ENCODE results near the gene RABL6. TPM values are rescaled to one million over a fixed set of nuclear protein-coding genes. Genes with fewer than 3 reads are reported as not detected.
"Not testable (repeated sequence)": the region's sequence is repeated elsewhere in the genome, so short reads cannot be mapped to it uniquely, and the experiment has no call there.

RABL6 gene
- total RNA-seq, 2 experiments from 2014 or later = 113 to 133 TPM

DNA sequence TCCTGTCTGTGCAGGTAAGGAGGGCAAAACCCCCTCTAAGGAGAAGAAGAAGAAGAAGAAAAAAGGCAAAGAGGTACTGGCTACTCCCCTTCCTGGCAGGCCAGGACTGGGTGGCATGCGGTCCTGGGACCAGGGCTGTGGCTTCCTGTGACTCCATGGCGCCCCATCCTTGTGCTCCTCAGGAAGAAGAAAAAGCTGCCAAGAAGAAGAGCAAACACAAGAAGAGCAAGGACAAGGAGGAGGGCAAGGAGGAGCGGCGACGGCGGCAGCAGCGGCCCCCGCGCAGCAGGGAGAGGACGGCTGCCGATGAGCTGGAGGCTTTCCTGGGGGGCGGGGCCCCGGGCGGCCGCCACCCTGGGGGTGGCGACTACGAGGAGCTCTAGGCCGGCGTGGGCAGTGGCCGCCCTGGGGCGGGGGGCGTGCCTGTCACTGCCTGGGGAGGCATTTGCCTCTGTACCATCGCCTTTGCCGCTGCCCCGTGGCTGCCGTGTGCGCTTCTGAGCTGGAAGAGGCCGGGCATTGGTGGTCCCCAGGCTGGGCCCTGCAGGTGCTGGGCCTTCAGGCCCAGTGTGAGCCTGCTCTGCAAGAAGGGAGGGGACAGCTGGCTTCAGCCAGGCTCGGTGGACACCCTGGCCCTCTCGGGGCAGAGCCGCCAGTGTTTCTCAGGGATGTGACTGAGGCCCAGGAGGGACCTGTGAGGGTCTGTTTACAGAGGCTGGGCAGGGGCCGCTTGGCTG, 32.6 kb downstream of the RABL6 start:
- Histone ChIP-seq H3K79me2 (ENCODE audit: insufficient read depth, low read depth, low read length) (no peaks in the 10 kb centered on the region), H3K36me3 (ENCODE audit: insufficient read depth, low read length) (peaks cover 45% of the 10 kb centered on the region), H3K9me3 (ENCODE audit: low read length) (no peaks in the 10 kb centered on the region), H4K20me1 (ENCODE audit: insufficient read depth, low read length) (no peaks in the 10 kb centered on the region), H3K4me3 (ENCODE audit: low read depth, low read length, poor library complexity, severe bottlenecking) (no peak overlapping the region), H3K9me2 (ENCODE audit: insufficient read depth, low read length) (no peaks in the 10 kb centered on the region), H3K27ac (ENCODE audit: low read depth, low read length, poor library complexity, severe bottlenecking) (no peak overlapping the region), H3K4me2 (ENCODE audit: low read length) (no peak overlapping the region), H2AFZ (ENCODE audit: low read length) (no peak overlapping the region), H3K4me1 (ENCODE audit: insufficient read depth, low read length, poor library complexity, severe bottlenecking) (peaks cover 22% of the 10 kb centered on the region)
- intact Hi-C loops (cut with micrococcal nuclease; ENCODE audit: unreplicated experiment) = no loop called here
- ChIA-PET CTCF (ENCODE audit: unreplicated experiment) (no interaction called here), POLR2A (no interaction called here)
- TF ChIP-seq, protein P1, sequence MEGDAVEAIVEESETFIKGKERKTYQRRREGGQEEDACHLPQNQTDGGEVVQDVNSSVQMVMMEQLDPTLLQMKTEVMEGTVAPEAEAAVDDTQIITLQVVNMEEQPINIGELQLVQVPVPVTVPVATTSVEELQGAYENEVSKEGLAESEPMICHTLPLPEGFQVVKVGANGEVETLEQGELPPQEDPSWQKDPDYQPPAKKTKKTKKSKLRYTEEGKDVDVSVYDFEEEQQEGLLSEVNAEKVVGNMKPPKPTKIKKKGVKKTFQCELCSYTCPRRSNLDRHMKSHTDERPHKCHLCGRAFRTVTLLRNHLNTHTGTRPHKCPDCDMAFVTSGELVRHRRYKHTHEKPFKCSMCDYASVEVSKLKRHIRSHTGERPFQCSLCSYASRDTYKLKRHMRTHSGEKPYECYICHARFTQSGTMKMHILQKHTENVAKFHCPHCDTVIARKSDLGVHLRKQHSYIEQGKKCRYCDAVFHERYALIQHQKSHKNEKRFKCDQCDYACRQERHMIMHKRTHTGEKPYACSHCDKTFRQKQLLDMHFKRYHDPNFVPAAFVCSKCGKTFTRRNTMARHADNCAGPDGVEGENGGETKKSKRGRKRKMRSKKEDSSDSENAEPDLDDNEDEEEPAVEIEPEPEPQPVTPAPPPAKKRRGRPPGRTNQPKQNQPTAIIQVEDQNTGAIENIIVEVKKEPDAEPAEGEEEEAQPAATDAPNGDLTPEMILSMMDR (conservative IDR thresholded peaks at IDR 0.05; ENCODE audit: low read length) = no peak
- no peak for TF ChIP-seq EZH2phosphoT487 (IDR thresholded peaks at IDR 0.05; ENCODE audit: borderline replicate concordance, low read depth, low read length)
- no peak for DNase-seq (ENCODE audit: low spot score)
- BruUV-seq (replicated peaks) = TSS peak; percentile 96

DNA sequence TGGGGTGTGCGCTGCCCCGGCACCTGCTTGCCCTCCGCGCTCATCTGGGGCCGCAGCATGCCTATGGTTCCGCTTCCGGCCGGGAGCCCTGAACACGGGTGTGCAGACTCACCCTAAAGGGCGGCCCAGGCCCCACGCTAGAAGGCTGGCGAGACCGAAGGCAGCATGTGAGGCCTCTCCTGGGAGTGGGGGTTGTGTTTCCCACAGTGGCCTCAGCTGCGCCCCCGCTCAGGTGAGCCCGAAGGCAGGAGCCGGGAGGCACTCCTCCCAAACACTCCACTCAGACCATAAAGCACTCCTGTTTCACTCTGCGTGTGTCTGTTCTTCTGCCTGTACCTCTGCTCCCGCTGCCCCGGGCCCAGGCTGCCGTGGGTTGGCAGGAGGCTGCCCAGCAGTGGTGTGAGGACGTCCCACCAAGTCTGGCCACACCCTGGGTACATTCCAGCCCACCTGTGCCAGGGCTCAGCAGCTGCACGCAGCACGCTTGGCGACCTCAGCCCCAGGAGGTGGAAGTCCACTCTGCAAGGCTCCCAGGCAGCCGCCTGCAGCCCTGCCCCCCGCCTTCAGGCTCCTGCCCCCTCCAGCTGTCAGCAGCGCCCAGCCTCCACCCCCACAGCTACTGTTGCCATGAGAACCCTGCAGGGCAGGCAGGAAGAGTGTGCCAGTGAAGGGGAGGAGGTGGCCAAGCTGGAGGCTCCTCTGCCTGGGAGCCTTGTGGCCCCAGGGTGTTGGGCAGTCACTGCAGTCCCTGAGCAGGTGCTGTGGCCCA, 33.3 kb downstream of the RABL6 start:
- ChIA-PET CTCF (ENCODE audit: unreplicated experiment) (no interaction called here), POLR2A (interaction anchor here (1.2 kb wide), 1 partner anchor 34 kb away, joined by 3 read pairs; the partner anchor contains the start of gene RABL6)
- no peaks in the 10 kb centered on the region for H3K9me2 ChIP-seq (ENCODE audit: insufficient read depth, low read length)
- H3K27ac ChIP-seq (ENCODE audit: low read depth, low read length, poor library complexity, severe bottlenecking) = no peak overlapping the region
- no peaks in the 10 kb centered on the region for H3K9me3 ChIP-seq (ENCODE audit: low read length)
- no peak overlapping the region for H3K4me3 ChIP-seq (ENCODE audit: low read depth, low read length, poor library complexity, severe bottlenecking)
- no TSS peak for BruUV-seq (replicated peaks)
- TF ChIP-seq, protein P1 (conservative IDR thresholded peaks at IDR 0.05; ENCODE audit: low read length) = no peak
- no peak for TF ChIP-seq EZH2phosphoT487 (IDR thresholded peaks at IDR 0.05; ENCODE audit: borderline replicate concordance, low read depth, low read length)
- no peak overlapping the region for H3K4me2 ChIP-seq (ENCODE audit: low read length)
- H3K4me1 ChIP-seq (ENCODE audit: insufficient read depth, low read length, poor library complexity, severe bottlenecking) = peaks cover 22% of the 10 kb centered on the region
- H2AFZ ChIP-seq (ENCODE audit: low read length) = no peak overlapping the region
- intact Hi-C loops (cut with micrococcal nuclease; ENCODE audit: unreplicated experiment) = no loop called here
- peaks cover 42% of the 10 kb centered on the region for H3K36me3 ChIP-seq (ENCODE audit: insufficient read depth, low read length)
- no peak for DNase-seq (ENCODE audit: low spot score)
- no peaks in the 10 kb centered on the region for H4K20me1 ChIP-seq (ENCODE audit: insufficient read depth, low read length)
- no peaks in the 10 kb centered on the region for H3K79me2 ChIP-seq (ENCODE audit: insufficient read depth, low read depth, low read length)

DNA sequence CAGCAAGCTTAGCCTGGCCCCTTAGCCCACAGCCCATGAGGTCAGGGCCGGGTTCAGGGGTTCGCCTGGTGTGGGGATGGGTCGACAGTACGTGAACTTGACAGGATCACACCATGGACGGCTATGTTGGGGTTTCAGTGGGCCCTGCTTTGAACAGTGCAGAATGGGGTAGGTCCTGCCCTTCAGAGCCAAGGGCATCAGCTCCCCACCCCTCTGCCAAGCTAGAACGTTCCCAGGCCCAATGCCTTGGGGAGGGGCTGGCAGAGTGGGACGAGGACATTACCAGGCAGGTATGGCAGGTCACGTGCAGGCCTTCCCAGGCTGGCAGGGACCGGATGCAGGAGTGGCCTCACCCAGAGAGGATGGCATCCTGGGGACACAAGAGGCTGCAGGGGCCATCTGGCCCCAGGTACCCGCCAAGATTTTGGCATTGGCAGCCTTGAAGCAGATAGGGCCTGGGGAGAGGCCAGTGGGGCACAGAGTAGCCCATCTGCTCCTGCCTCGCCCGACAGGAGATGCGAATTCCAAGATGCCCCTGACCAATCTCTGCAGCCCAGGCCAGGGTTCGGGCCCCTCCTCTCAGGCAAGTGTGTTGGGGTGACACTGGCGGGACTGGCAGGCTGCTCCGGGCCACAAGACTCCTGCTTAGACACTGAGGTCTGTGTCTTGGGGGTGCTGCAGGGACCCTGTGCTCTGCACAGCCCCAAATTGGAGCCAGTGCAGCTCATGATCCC, 34.1 kb downstream of the RABL6 start:
- Histone ChIP-seq H3K4me1 (ENCODE audit: insufficient read depth, low read length, poor library complexity, severe bottlenecking) (peaks cover 22% of the 10 kb centered on the region), H3K4me2 (ENCODE audit: low read length) (peak overlapping the region; percentile 100), H3K36me3 (ENCODE audit: insufficient read depth, low read length) (peaks cover 39% of the 10 kb centered on the region)
- H4K20me1 ChIP-seq (ENCODE audit: insufficient read depth, low read length); H3K27ac ChIP-seq (ENCODE audit: low read depth, low read length, poor library complexity, severe bottlenecking); CTCF ChIA-PET (ENCODE audit: unreplicated experiment); H2AFZ ChIP-seq (ENCODE audit: low read length); DNase-seq (ENCODE audit: low spot score); H3K9me2 ChIP-seq (ENCODE audit: insufficient read depth, low read length); H3K79me2 ChIP-seq (ENCODE audit: insufficient read depth, low read depth, low read length); H3K4me3 ChIP-seq (ENCODE audit: low read depth, low read length, poor library complexity, severe bottlenecking); H3K9me3 ChIP-seq (ENCODE audit: low read length); BruUV-seq (replicated peaks); intact Hi-C loops (cut with micrococcal nuclease; ENCODE audit: unreplicated experiment): not testable (repeated sequence)
- POLR2A ChIA-PET = interaction anchor here (1.2 kb wide), 1 partner anchor 34 kb away, joined by 3 read pairs; the partner anchor contains the start of gene RABL6
